IMR-90 (cell line): Measurements from ENCODE around the gene SPSB4. TPM values are rescaled to one million over a fixed set of nuclear protein-coding genes. Genes with fewer than 3 reads are reported as not detected.
A peak's percentile ranks its signal among the peaks of the same experiment; 100 is the strongest.

ENCODE experiments used
- ATAC-seq: fragments of 200-7000 bp; cut with Tn5 transposase; 2 replicates; pipeline ENCODE4 v1.9.1; 2020; ENCODE audit warnings: low read depth, mild to moderate bottlenecking, moderate library complexity
- BruUV-seq: library from RNA; stranded (reverse); fragments of 400-500 nt; replicated peaks from 2 replicates; lab custom pipeline; 2021; lab: Mats Ljungman, UMichigan
- CTCF ChIA-PET: fragments of 300-600 bp; formaldehyde crosslinking; extraction: SDS; loops from one replicate; lab custom pipeline; 2021; ENCODE audit warnings: antibody characterized with exemption; lab: Yijun Ruan, JAX
- POLR2A ChIA-PET: fragments of 300-600 bp; sonication (Branson Sonifier 250); formaldehyde crosslinking; loops from one replicate; lab custom pipeline; 2022; ENCODE audit warnings: antibody characterized with exemption; ENCODE audit not compliant: unreplicated experiment; lab: Charles Lee
- DNase-seq: peaks from one replicate; pipeline ENCODE4 v3.0.0; 2013
- H2AFZ ChIP-seq: replicated peaks from 2 replicates; pipeline ENCODE3; 2013; ENCODE audit warnings: low read length, mild to moderate bottlenecking; ENCODE audit not compliant: poor library complexity
- H2AK5ac ChIP-seq: 2 replicates; pipeline ENCODE4 v1.6.1; 2013; ENCODE audit warnings: low read depth, low read length, inconsistent platforms
- H2AK9ac ChIP-seq: replicated peaks from 2 replicates; pipeline ENCODE3; 2013; ENCODE audit warnings: mild to moderate bottlenecking, low read depth, low read length, moderate library complexity; ENCODE audit not compliant: poor library complexity
- H2BK120ac ChIP-seq: 2 replicates; pipeline ENCODE4 v1.6.1; 2013; ENCODE audit warnings: low read depth, low read length, inconsistent platforms
- H2BK15ac ChIP-seq: 3 replicates; pipeline ENCODE4 v1.6.1; 2013; ENCODE audit warnings: low read depth, low read length, inconsistent platforms
- H2BK20ac ChIP-seq: 2 replicates; pipeline ENCODE4 v1.6.1; 2013; ENCODE audit warnings: low read depth, mild to moderate bottlenecking, inconsistent platforms, low read length, moderate library complexity
- H2BK5ac ChIP-seq: 2 replicates; pipeline ENCODE4 v1.6.1; 2013; ENCODE audit warnings: mild to moderate bottlenecking, low read depth, low read length, inconsistent platforms; ENCODE audit not compliant: poor library complexity, severe bottlenecking
- H3K14ac ChIP-seq: replicated peaks from 2 replicates; pipeline ENCODE4 v1.6.1; 2013; ENCODE audit warnings: low read depth, low read length, inconsistent platforms
- H3K18ac ChIP-seq: 2 replicates; pipeline ENCODE4 v1.6.1; 2013; ENCODE audit warnings: low read depth, low read length, control low read depth
- H3K23ac ChIP-seq: 2 replicates; pipeline ENCODE4 v1.6.1; 2013; ENCODE audit warnings: low read depth, low read length, inconsistent platforms
- H3K27ac ChIP-seq: 2 replicates; pipeline ENCODE4 v1.5.1; 2013; ENCODE audit warnings: mild to moderate bottlenecking, control low read depth, low read length; ENCODE audit not compliant: insufficient read depth
- H3K27me3 ChIP-seq: 2 replicates; pipeline ENCODE4 v1.6.1; 2013; ENCODE audit warnings: low read length; ENCODE audit not compliant: control insufficient read depth, insufficient read depth
- H3K36me3 ChIP-seq: 2 replicates; pipeline ENCODE4 v1.6.1; 2013; ENCODE audit warnings: low read length, mixed read lengths; ENCODE audit not compliant: control insufficient read depth, insufficient read depth
- H3K4ac ChIP-seq: 2 replicates; pipeline ENCODE4 v1.6.1; 2013; ENCODE audit warnings: low read depth, low read length, inconsistent platforms
- H3K4me1 ChIP-seq: 2 replicates; pipeline ENCODE4 v1.6.1; 2013; ENCODE audit warnings: low read length, mixed read lengths; ENCODE audit not compliant: control insufficient read depth, insufficient read depth
- H3K4me2 ChIP-seq: 2 replicates; pipeline ENCODE4 v1.6.1; 2013; ENCODE audit warnings: low read depth, mild to moderate bottlenecking, control low read depth, low read length, moderate library complexity
- H3K4me3 ChIP-seq: 2 replicates; pipeline ENCODE4 v1.5.1; 2013; ENCODE audit warnings: low read depth, mild to moderate bottlenecking, control low read depth, low read length, moderate library complexity; ENCODE audit not compliant: insufficient read depth
- H3K56ac ChIP-seq: 2 replicates; pipeline ENCODE4 v1.6.1; 2013; ENCODE audit warnings: low read length, inconsistent platforms; ENCODE audit not compliant: insufficient read depth; ENCODE audit errors: extremely low read depth
- H3K79me1 ChIP-seq, 2 experiments: 2 replicates each; pipeline ENCODE4 v1.6.1; 2013; ENCODE audit warnings: low read length in 2 of 2, inconsistent platforms in 1 of 2, low read depth in 1 of 2
- H3K9ac ChIP-seq: 2 replicates; pipeline ENCODE4 v1.6.1; 2013; ENCODE audit warnings: low read depth, low read length, control low read depth
- H3K9me1 ChIP-seq: 2 replicates; pipeline ENCODE4 v1.6.1; 2013; ENCODE audit warnings: low read length, inconsistent platforms; ENCODE audit not compliant: insufficient read depth
- H3K9me3 ChIP-seq: 2 replicates; pipeline ENCODE4 v1.6.1; 2013; ENCODE audit warnings: low read length; ENCODE audit not compliant: control insufficient read depth, insufficient read depth
- H4K20me1 ChIP-seq: 2 replicates; pipeline ENCODE4 v1.6.1; 2013; ENCODE audit warnings: low read length, inconsistent platforms; ENCODE audit not compliant: insufficient read depth
- H4K5ac ChIP-seq: 2 replicates; pipeline ENCODE4 v1.6.1; 2013; ENCODE audit warnings: mild to moderate bottlenecking, low read depth, low read length, control low read depth
- H4K8ac ChIP-seq, 2 experiments: 2 replicates each; pipeline ENCODE4 v1.6.1; 2013; ENCODE audit warnings: low read depth in 2 of 2, low read length in 2 of 2, control low read depth in 1 of 2, inconsistent platforms in 1 of 2
- H4K91ac ChIP-seq: 2 replicates; pipeline ENCODE4 v1.6.1; 2013; ENCODE audit warnings: low read depth, low read length, inconsistent platforms; ENCODE audit not compliant: insufficient read depth
- BHLHE40 ChIP-seq: fragments of 150-350 bp; IDR thresholded peaks from 2 replicates; pipeline ENCODE4 v1.6.1; 2016; ENCODE audit warnings: mild to moderate bottlenecking, low read depth, low read length
- CEBPB ChIP-seq: IDR thresholded peaks from 2 replicates; pipeline ENCODE4 v1.6.1; 2012; ENCODE audit warnings: low read depth, low read length, improper control_type of control experiment
- CHD1 ChIP-seq: IDR thresholded peaks from 2 replicates; pipeline ENCODE4 v1.6.1; 2012; ENCODE audit warnings: low read depth, low read length, improper control_type of control experiment
- CTCF ChIP-seq: conservative IDR thresholded peaks from 2 replicates; pipeline ENCODE4 v1.5.1; 2012; ENCODE audit warnings: mild to moderate bottlenecking, low read depth, low read length, improper control_type of control experiment
- ELK1 ChIP-seq: fragments of 150-350 bp; IDR thresholded peaks from 2 replicates; pipeline ENCODE4 v1.6.1; 2016; ENCODE audit warnings: low read depth, mild to moderate bottlenecking, low read length, moderate library complexity, borderline replicate concordance
- FOS ChIP-seq: fragments of 150-350 bp; IDR thresholded peaks from 2 replicates; pipeline ENCODE4 v1.6.1; 2016; ENCODE audit warnings: low read depth, low read length
- MAFK ChIP-seq: IDR thresholded peaks from 2 replicates; pipeline ENCODE4 v1.6.1; 2012; ENCODE audit warnings: low read depth, low read length, improper control_type of control experiment
- MAZ ChIP-seq: IDR thresholded peaks from 2 replicates; pipeline ENCODE4 v1.6.1; 2012; ENCODE audit warnings: low read depth, mild to moderate bottlenecking, low read length, improper control_type of control experiment, moderate library complexity, borderline replicate concordance
- MXI1 ChIP-seq: IDR thresholded peaks from 2 replicates; pipeline ENCODE4 v1.6.1; 2012; ENCODE audit warnings: low read depth, mild to moderate bottlenecking, low read length, moderate library complexity, borderline replicate concordance
- POLR2A ChIP-seq: IDR thresholded peaks from 2 replicates; pipeline ENCODE4 v1.6.1; 2012; ENCODE audit warnings: mild to moderate bottlenecking, low read depth, low read length
- RAD21 ChIP-seq: IDR thresholded peaks from 2 replicates; pipeline ENCODE4 v1.6.1; 2012; ENCODE audit warnings: low read length, improper control_type of control experiment
- RCOR1 ChIP-seq: IDR thresholded peaks from 2 replicates; pipeline ENCODE4 v1.6.1; 2012; ENCODE audit warnings: mild to moderate bottlenecking, low read length, improper control_type of control experiment; ENCODE audit not compliant: insufficient replicate concordance
- RFX5 ChIP-seq: IDR thresholded peaks from 2 replicates; pipeline ENCODE4 v1.8.0; 2012; ENCODE audit warnings: low read depth, mild to moderate bottlenecking, low read length, moderate library complexity
- SMC3 ChIP-seq: fragments of 150-350 bp; IDR thresholded peaks from 2 replicates; pipeline ENCODE4 v1.6.1; 2016; ENCODE audit warnings: low read depth, mild to moderate bottlenecking, antibody characterized with exemption, low read length, moderate library complexity
- USF2 ChIP-seq: fragments of 150-350 bp; IDR thresholded peaks from 2 replicates; pipeline ENCODE4 v1.6.1; 2017; ENCODE audit warnings: mild to moderate bottlenecking, antibody characterized with exemption, low read length, low read depth
- WGBS, 2 experiments: methylation state at CpG; one replicate each; pipeline versions ENCODE4 v1.1.5 to v1.1.7; 2013; ENCODE audit warnings: missing lambda C conversion rate in 2 of 2; ENCODE audit not compliant: insufficient read length in 1 of 2; ENCODE audit errors: extremely low coverage in 2 of 2; 5-methylcytosine and 5-hydroxymethylcytosine counted together
- dilution Hi-C: fragments of 300-500 bp; cut with HindIII; formaldehyde crosslinking; loops from one replicate; pipeline ENCODE4 v1.14.3; 2018; ENCODE audit warnings: low sequenced_read_pairs; ENCODE audit not compliant: unreplicated experiment
- in situ Hi-C: fragments of 300-500 bp; cut with MboI; formaldehyde crosslinking; loops from 3 replicates; pipeline ENCODE4 v1.14.3; 2019; ENCODE audit warnings: low sequenced_read_pairs, inconsistent platforms, mixed read lengths
- intact Hi-C: fragments of 100-400 bp; cut with micrococcal nuclease; formaldehyde crosslinking; loops from 2 replicates; pipeline ENCODE4 v1.10.0; 2022
- polyA plus RNA-seq, 3 experiments: library from polyadenylated mRNA; depleted of rRNA; stranded (reverse); fragments of >200 nt; gene quantifications; 2 replicates each; pipeline ENCODE4 v1.2.3, GENCODE V29; 2012; ENCODE audit warnings: low replicate concordance in 1 of 3
- total RNA-seq: library from RNA; depleted of rRNA; stranded (reverse); fragments of >200 nt; gene quantifications from 2 replicates; pipeline ENCODE4 v1.2.3, GENCODE V29; 2012

The SPSB4 gene
- total and polyA plus RNA-seq, 2 of the 4 experiments (the other 2 are of a cell fraction), result not detected

- Histone ChIP-seq H3K79me1 (no peaks in the 10 kb centered on the region), H2BK15ac (no peak overlapping the region), H3K18ac (no peak overlapping the region), H4K20me1 (no peaks in the 10 kb centered on the region), H3K9ac (no peak overlapping the region), H3K9me1 (no peaks in the 10 kb centered on the region), H3K4me3 (no peak overlapping the region), H3K36me3 (no peaks in the 10 kb centered on the region), H3K56ac (no peak overlapping the region), H2BK120ac (no peak overlapping the region), H3K4ac (no peak overlapping the region), H2BK5ac (no peak overlapping the region), H2AK9ac (no peak overlapping the region), H3K23ac (no peak overlapping the region), H3K27ac (no peak overlapping the region), H3K4me1 (no peaks in the 10 kb centered on the region), H3K9me3 (no peaks in the 10 kb centered on the region), H4K91ac (no peak overlapping the region), H4K8ac (no peak overlapping the region), H4K5ac (no peak overlapping the region), H3K27me3 (peaks cover 8% of the 10 kb centered on the region), H2AFZ (peak overlapping the region; percentile 27), H2AK5ac (no peak overlapping the region), H2BK20ac (no peak overlapping the region), H3K4me2 (no peak overlapping the region), H3K14ac (no peak overlapping the region)
- no CpG with 5 or more reads among the region's 6 CpGs for WGBS, 2 experiments
- dilution Hi-C loops (no loop called here), intact Hi-C loops (no loop called here), in situ Hi-C loops (no loop called here)
- TF ChIP-seq CEBPB, result no peak
- no peak for TF ChIP-seq MAFK
- TF ChIP-seq RAD21, result no peak
- TF ChIP-seq SMC3, result no peak
- no peak for TF ChIP-seq CHD1
- no peak for TF ChIP-seq FOS
- TF ChIP-seq POLR2A, result no peak
- TF ChIP-seq RCOR1, result no peak
- TF ChIP-seq ELK1, result no peak
- no peak for TF ChIP-seq USF2
- TF ChIP-seq CTCF, result no peak
- no peak for TF ChIP-seq RFX5
- TF ChIP-seq BHLHE40, result no peak
- no peak for TF ChIP-seq MAZ
- no peak for TF ChIP-seq MXI1
- ATAC-seq, result no peak
- DNase-seq, result no peak
- CTCF ChIA-PET, result no interaction called here
- POLR2A ChIA-PET, result interaction anchor here (1.0 kb wide), 1 partner anchor 11 kb away, joined by 4 read pairs; no protein-coding TSS in a partner anchor
- BruUV-seq, result no TSS peak
These were observed 13.2 kb downstream of the SPSB4 start for GRCh38 chr3:141064255-141064926.
